Esophagus (tissue), 2 donors: ENCODE measurements around the gene C2orf74. TPM values are rescaled to one million over a fixed set of nuclear protein-coding genes. Genes with fewer than 3 reads are reported as not detected.
"Not testable (repeated sequence)": the region's sequence is repeated elsewhere in the genome, so short reads cannot be mapped to it uniquely, and the experiment has no call there.

Experiments
- H3K27ac ChIP-seq, 2 donors: one replicate each; pipeline ENCODE4 v1.5.1; 2013; ENCODE audit warnings: low read depth in 2 of 2, mild to moderate bottlenecking in 2 of 2, inconsistent platforms in 1 of 2, low read length in 1 of 2, moderate library complexity in 1 of 2
- H3K27me3 ChIP-seq, 2 donors: one replicate each; pipeline ENCODE4 v1.6.1; 2013; ENCODE audit warnings: low read length in 2 of 2, control low read depth in 1 of 2, mild to moderate bottlenecking in 1 of 2; ENCODE audit not compliant: insufficient read depth in 2 of 2, control insufficient read depth in 1 of 2
- H3K36me3 ChIP-seq, 2 donors: one replicate each; pipeline ENCODE4 v1.6.1; 2013; ENCODE audit warnings: low read length in 1 of 2; ENCODE audit not compliant: control insufficient read depth in 2 of 2, insufficient read depth in 2 of 2
- H3K4me1 ChIP-seq, 2 donors: one replicate each; pipeline ENCODE4 v1.6.1; 2013; ENCODE audit warnings: low read length in 1 of 2; ENCODE audit not compliant: control insufficient read depth in 2 of 2, insufficient read depth in 2 of 2
- H3K4me3 ChIP-seq, 2 donors: one replicate each; pipeline ENCODE4 v1.5.1; 2013; ENCODE audit warnings: low read length in 2 of 2, mild to moderate bottlenecking in 2 of 2, low read depth in 1 of 2, moderate library complexity in 1 of 2
- H3K9me3 ChIP-seq, 2 donors: one replicate each; pipeline ENCODE4 v1.6.1; 2013; ENCODE audit warnings: mild to moderate bottlenecking in 2 of 2, low read depth in 1 of 2, low read length in 1 of 2, moderate library complexity in 1 of 2; ENCODE audit not compliant: control insufficient read depth in 2 of 2, insufficient read depth in 1 of 2
- WGBS, 2 donors: extraction: QIAGEN DNeasy Blood & Tissue Kit; methylation state at CpG; one replicate each; pipeline ENCODE4 v1.1.7; 2013; 5-methylcytosine and 5-hydroxymethylcytosine counted together
- polyA plus RNA-seq, 2 donors: library from polyadenylated mRNA; stranded (reverse); fragments of 200-250 nt; gene quantifications; one replicate each; pipeline ENCODE4 v1.2.3, GENCODE V29; 2013
- donor health status: healthy with polysubstance abuse.
- donor health status: Bipolar disorder and iron deficiency.

The C2orf74 gene
- 1 to 10 TPM; 5.3 to 7.2 TPM for polyA plus RNA-seq

DNA sequence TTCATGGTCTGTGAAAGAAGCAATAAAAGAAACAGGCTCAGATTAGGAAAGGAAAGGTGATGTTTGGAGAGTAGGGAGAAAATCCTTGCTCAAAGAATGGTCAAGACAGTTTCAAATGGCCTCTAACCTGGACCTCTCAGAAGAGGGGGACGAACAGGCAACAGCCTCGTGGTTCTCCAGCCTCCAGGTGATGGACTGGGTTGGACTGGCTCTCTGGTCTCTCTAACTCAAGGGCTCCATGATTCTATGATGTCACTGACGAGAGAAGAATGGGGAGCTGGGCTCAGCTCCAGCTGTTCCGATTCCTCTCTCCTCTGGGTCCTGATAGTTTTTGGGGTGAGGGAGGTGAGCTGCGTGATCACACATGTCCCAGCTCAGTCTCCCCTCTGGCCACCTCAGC, at the start of gene C2orf74:
C2orf74 (plus strand) TSS at position 301 of the 400 bp plus-strand sequence. CDS start 327 bp downstream, outside the sequence.
- WGBS, 2 donors: 86 to 93% methylated on average over 5 of the region's 5 CpGs
- Histone ChIP-seq H3K27ac (no peak within 1 kb of the TSS), H3K27me3 (no peaks in the 10 kb centered on the region), H3K4me1 (no peaks in the 10 kb centered on the region), H3K4me3 (no peak within 1 kb of the TSS), H3K36me3 (peaks cover 2 to 3% of the 10 kb centered on the region in 2 donors), H3K9me3 (no peaks in the 10 kb centered on the region)

DNA sequence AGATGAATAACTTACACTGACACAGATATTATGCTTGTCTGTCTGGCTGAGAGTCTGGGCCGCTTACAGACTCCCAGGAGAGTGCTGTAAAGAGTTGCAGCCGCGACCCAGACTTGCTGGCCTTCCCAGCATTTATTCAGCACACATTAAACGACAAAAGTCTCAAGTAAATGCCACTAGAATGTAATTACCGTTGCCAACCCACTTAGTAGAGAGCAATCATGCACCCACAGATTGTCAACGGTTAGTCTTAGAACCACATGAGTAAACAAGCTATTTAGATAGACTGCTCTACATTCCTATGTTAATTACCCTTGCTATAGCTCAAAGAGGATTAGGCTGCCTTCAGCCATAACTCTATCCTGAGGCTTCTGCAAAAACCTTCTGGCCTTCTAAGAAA, 47.8 kb upstream of the C2orf74 start:
- 91 to 92% methylated on average over 6 of the region's 6 CpGs for WGBS, 2 donors
- Histone ChIP-seq H3K27ac (no peak overlapping the region), H3K36me3 (no peaks in the 10 kb centered on the region), H3K4me3 (no peak overlapping the region), H3K9me3 (no peaks in the 10 kb centered on the region), H3K27me3 (no peaks in the 10 kb centered on the region), H3K4me1 (no peaks in the 10 kb centered on the region)

DNA sequence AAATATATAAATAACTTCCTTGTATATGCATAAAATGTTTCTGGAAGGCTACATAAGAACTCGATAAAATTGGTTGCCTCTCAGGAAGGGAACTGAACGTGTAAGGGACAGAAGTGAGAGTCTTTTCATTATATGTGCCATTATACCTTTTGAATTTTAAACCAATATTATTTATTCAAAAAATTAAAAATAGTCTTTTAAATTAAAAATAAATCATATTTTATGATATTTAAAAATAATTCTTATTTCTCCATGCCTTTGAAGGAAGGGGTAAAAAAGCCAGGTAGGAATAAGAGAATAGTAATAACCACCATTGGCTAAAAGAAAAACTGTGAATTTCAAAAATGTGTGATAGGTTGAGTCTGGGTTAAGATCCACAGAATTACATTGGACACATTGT, 45.7 kb upstream of the C2orf74 start:
- no peaks in the 10 kb centered on the region for H3K27me3 ChIP-seq
- H3K4me1 ChIP-seq: no peaks in the 10 kb centered on the region
- H3K36me3 ChIP-seq: no peaks in the 10 kb centered on the region
- no peak overlapping the region for H3K27ac ChIP-seq
- WGBS, 2 donors: 90 to 98% methylated on average over 2 of the region's 2 CpGs
- no peak overlapping the region for H3K4me3 ChIP-seq
- no peaks in the 10 kb centered on the region for H3K9me3 ChIP-seq

DNA sequence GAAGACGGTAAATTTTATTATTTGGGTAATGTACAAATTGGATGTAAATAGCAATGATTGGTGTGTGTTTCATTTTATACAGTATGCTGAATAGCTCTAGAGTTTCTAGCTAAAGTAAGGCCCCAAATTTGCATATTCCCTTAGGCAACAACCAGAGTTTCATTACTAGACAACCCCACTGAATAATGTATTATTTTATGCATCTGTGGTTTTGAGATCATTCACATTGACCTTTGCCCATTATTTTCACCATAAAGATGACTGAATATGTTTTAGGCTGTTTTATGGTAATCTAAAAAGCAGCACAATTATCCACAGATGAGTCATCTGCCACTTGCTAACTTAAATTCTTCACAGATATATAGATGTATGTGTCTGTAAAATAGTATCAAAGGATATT, 44.5 kb upstream of the C2orf74 start:
- Histone ChIP-seq H3K4me3 (no peak overlapping the region), H3K9me3 (no peaks in the 10 kb centered on the region), H3K4me1 (no peaks in the 10 kb centered on the region), H3K27ac (no peak overlapping the region), H3K27me3 (no peaks in the 10 kb centered on the region), H3K36me3 (no peaks in the 10 kb centered on the region)
- 92 to 96% methylated on average over 1 of the region's 1 CpG for WGBS, 2 donors

DNA sequence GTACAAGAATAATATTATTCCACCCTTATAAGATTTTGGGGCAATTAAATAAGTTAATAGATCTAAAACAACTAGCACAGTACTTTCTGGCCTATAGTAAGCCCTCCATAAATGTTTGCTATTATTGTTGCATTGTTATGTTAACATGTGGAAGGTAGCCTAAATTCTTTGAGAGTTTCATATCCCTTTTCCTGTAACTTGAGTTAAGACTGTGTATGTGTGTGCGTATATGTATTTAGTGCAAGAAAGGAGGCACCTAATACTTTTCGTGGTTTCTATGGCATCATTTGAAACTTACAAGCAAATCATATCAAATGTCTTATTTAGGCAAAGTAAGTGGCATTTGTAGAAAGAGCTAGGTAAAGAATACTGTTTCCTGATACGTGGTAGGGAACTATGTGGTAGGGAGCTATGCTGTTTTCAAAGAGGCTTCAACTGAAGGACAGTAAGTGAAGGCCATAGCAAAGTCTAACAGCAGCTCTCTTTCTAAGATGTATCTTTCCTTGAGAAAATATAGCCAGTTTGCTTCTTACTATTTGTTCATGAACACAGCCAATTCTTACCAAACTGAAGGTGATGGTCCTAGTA, 36.8 kb upstream of the C2orf74 start:
- H3K27ac ChIP-seq: no peak overlapping the region
- no peak overlapping the region for H3K4me3 ChIP-seq
- H3K36me3 ChIP-seq: no peaks in the 10 kb centered on the region
- H3K4me1 ChIP-seq: no peaks in the 10 kb centered on the region
- WGBS, 2 donors: 86 to 87% methylated on average over 3 of the region's 3 CpGs
- H3K9me3 ChIP-seq: no peaks in the 10 kb centered on the region
- H3K27me3 ChIP-seq: no peaks in the 10 kb centered on the region

DNA sequence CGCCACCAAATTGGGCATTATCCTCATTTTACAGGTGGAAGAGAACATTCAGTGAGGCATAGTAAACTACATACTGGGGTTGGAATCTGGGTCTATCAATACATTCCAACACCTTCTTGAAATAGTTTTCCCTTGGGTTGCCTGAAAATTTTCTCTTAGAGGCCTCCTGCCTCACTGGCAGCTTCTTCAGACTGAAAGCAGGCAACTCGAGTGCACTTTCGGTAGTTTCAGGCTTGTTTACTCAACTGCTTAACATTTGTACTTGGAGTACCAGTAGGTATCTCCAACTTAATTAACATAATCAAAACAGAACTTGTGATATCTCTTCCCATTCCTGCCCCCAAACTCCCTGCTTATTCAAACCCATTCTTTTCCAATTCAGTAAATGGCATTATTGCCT, 36.2 kb upstream of the C2orf74 start:
- H3K4me1 ChIP-seq: no peaks in the 10 kb centered on the region
- no peaks in the 10 kb centered on the region for H3K9me3 ChIP-seq
- no peak overlapping the region for H3K4me3 ChIP-seq
- no peaks in the 10 kb centered on the region for H3K27me3 ChIP-seq
- WGBS, 2 donors: 89 to 91% methylated on average over 3 of the region's 3 CpGs
- H3K27ac ChIP-seq: no peak overlapping the region
- no peaks in the 10 kb centered on the region for H3K36me3 ChIP-seq

DNA sequence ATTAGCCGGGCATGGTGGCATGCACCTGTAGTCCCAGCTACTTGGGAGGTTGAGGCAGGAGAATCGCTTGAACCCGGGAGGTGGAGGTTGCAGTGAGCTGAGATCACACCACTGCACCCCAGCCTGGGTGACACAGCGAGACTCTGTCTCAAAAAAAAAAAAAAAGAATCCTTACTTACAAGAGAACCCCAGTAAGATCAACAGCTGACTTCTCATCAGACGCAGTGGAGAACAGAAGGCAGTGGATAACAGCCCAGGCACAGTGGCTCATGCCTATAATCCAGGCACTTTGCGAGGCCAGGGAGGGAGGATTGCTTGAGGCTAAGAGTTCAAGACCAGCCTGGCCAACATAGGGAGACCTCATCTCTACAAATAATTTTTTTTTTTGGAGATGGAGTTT, 33.9 kb upstream of the C2orf74 start:
- not testable (repeated sequence) for H3K4me3 ChIP-seq, H3K4me1 ChIP-seq, H3K27ac ChIP-seq, H3K27me3 ChIP-seq, H3K9me3 ChIP-seq, H3K36me3 ChIP-seq
- 96% methylated on average over 4 to 6 of the region's 6 CpGs for WGBS, 2 donors

DNA sequence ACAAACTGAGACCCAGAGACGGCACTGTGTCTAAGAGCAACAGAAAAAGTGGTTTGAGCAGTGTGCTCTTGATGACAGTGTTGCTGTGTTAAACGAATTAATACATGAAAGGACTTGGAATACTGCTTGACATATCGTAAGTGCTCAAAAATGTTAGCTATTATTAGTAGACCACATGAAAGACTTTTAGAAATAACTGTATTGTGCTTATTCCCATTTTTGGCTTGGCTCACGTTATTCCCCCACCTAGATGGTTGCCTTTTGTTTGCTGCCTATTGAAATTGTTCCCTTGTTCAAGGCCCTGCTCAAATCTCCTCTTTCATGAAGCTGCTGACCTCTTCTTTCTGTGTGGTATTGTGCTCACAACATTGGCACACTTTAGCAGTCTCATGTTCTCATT, 27.8 kb upstream of the C2orf74 start:
- Histone ChIP-seq H3K4me3 (no peak overlapping the region), H3K27ac (no peak overlapping the region), H3K27me3 (no peaks in the 10 kb centered on the region), H3K9me3 (no peaks in the 10 kb centered on the region), H3K36me3 (no peaks in the 10 kb centered on the region), H3K4me1 (no peaks in the 10 kb centered on the region)
- WGBS, 2 donors: 48 to 70% methylated on average over 4 of the region's 4 CpGs

DNA sequence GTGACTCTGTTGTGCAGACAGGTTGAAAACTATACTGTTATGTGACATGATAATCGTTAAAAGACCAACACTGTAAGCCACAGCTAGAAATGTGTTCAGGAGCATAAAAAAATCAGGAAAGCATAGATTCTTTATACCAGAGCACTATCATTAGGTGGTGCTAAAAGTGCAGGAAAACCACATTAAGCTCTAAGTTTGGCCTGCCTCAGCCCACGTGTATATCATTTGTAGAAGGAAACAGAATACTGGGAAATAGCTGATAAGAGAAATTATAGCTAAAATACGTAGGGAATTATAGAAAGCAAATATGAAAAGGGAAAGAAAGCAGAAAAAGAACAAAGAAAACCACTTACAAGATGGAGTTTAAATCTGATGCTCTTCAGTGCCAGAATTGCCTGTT, 26.5 kb upstream of the C2orf74 start:
- Histone ChIP-seq H3K27ac (no peak overlapping the region), H3K4me1 (no peaks in the 10 kb centered on the region), H3K9me3 (no peaks in the 10 kb centered on the region), H3K4me3 (no peak overlapping the region), H3K27me3 (no peaks in the 10 kb centered on the region), H3K36me3 (no peaks in the 10 kb centered on the region)
- 9 to 12% methylated on average over 3 of the region's 3 CpGs for WGBS, 2 donors

DNA sequence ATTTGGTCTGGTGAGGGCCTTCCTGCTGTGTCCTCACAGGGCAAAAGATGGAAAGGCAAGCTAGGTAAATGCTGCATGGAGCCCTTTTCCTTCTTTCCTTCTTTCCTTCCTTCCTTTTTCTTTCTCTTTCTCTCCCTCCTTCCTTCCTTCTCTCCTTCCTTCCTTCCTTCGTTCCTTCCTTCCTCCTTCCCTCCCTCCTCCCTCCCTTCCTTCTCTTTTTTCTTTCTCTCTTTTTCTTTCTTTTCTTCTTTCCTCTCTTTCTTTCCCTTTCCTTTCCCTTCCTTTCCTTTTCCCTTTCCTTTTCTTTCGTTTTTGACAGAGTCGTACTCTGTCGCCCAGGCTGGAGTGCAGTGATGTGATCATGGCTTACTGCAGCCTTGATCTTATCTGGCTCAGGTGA, 23.1 kb upstream of the C2orf74 start:
- WGBS, 2 donors: 89 to 97% methylated on average over 4 of the region's 4 CpGs
- Histone ChIP-seq H3K4me1 (no peaks in the 10 kb centered on the region), H3K27me3 (no peaks in the 10 kb centered on the region), H3K9me3 (no peaks in the 10 kb centered on the region), H3K27ac (no peak overlapping the region), H3K4me3 (no peak overlapping the region), H3K36me3 (no peaks in the 10 kb centered on the region)
